Fibroblast of mammary gland (primary cell): Measurements from ENCODE around the gene SPATS2.

ENCODE experiments used
- DNase-seq: peaks from one replicate; pipeline ENCODE4 v3.0.0-alpha.2; 2010; ENCODE audit warnings: low read depth
- H3K4me3 ChIP-seq: 2 replicates; pipeline ENCODE4 v1.5.1; 2011; ENCODE audit warnings: low read depth, mild to moderate bottlenecking, low read length, moderate library complexity; ENCODE audit not compliant: control insufficient read depth
- TF ChIP-seq, protein P1 (sequence below): conservative IDR thresholded peaks from 2 replicates; pipeline ENCODE4 v1.5.1; 2011; ENCODE audit warnings: low read depth, low read length, inconsistent platforms; ENCODE audit not compliant: control insufficient read depth, insufficient read depth

SPATS2 gene

DNA sequence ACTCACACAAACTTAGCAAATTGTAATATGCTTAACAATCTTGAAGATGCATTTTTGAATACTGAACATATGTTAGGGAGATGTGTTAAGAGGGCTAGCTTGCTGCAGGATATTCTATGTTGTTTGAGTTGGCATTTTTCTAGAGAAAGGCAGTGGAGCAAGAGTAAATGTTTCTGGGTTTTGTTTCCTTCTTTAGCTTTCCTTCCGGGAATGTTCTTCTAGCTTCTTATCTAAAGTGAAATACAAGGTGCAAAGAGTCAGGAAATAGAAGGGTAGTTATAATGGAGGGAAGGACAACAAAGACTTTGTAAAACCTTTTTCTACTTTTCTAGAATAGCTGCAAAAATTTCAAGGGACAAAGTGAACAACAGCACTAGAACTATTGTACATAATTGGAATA is 94.0 kb downstream of the SPATS2 start:
- no peak for DNase-seq
- no peak overlapping the region for H3K4me3 ChIP-seq
- TF ChIP-seq, protein P1, sequence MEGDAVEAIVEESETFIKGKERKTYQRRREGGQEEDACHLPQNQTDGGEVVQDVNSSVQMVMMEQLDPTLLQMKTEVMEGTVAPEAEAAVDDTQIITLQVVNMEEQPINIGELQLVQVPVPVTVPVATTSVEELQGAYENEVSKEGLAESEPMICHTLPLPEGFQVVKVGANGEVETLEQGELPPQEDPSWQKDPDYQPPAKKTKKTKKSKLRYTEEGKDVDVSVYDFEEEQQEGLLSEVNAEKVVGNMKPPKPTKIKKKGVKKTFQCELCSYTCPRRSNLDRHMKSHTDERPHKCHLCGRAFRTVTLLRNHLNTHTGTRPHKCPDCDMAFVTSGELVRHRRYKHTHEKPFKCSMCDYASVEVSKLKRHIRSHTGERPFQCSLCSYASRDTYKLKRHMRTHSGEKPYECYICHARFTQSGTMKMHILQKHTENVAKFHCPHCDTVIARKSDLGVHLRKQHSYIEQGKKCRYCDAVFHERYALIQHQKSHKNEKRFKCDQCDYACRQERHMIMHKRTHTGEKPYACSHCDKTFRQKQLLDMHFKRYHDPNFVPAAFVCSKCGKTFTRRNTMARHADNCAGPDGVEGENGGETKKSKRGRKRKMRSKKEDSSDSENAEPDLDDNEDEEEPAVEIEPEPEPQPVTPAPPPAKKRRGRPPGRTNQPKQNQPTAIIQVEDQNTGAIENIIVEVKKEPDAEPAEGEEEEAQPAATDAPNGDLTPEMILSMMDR, result no peak

DNA sequence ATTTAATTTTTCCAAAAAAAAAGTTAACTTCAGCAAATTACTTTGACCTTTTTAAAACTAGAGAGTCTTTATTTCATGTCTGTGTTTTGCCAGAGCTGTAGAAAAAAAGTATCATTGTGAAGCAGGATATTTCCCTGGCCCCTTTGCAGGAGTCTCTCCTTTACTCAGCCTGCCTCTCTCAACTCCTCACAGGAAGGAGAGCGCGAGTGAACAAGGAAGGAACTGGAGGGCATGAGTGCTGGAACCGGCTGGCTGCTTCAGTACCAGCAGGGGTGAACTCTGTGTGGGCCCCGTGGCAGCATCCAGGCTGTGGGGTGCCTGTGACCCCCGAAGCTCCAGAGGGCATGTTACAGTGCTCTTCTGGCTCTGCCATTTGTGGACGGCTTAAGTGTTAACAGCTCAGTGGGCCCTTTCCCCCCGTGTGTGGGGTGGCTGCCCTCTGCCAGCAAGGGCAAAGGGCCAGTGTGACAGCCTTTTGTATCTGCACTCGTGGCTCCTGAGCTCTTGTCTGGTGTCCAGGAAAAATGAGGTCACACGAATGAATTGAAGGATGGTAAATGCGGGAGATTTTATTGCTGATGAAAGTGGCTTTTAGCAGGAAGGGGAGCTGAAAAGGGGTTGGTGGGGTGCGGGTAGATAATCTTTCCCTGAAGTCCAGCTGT is 95.0 kb downstream of the SPATS2 start:
- TF ChIP-seq, protein P1, result no peak
- peak; percentile 23 for DNase-seq

DNA sequence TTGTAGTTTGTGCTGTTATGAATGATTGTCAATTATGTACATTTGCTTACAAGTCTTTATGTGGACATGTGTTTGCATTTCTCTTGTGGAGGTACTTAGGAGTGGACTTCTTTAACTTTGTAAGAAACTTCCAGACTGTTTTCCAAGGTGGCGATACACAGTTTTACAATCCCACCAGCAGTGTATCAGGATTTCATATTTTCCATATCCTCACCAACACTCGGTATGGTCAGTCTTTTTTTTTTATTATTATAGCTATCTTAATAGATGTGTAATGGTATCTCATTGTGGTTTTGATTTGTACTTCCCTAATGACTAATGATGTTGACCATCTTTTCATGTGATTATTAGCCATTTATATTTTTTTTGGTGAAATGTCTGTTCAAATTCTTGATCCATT is 97.9 kb downstream of the SPATS2 start:
- DNase-seq, result no peak
- no peak overlapping the region for H3K4me3 ChIP-seq
- TF ChIP-seq, protein P1, result no peak

More for the DNA sequence above, 95.0 kb downstream of the SPATS2 start:
- no peak overlapping the region for H3K4me3 ChIP-seq

DNA sequence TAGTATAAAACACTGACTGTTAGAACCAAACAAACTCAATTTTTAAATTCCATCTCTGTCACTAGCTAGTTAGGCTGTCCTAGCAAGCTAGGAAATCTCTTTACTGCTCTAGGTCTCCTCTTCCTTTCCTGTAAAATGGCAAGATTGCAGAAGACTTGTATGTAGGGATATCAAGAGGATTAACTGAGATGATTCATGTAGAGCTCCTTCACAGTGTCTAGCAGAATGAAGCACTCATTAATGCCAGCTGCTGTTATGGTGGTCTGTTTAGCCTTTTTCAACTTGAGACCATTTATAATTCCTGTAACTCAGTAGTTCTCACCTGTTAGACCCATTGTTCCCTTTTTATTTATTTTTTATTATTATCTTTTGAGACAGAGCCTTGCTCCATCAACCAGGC is 103.7 kb downstream of the SPATS2 start:
- no peak for DNase-seq
- TF ChIP-seq, protein P1, result no peak
- H3K4me3 ChIP-seq, result no peak overlapping the region

DNA sequence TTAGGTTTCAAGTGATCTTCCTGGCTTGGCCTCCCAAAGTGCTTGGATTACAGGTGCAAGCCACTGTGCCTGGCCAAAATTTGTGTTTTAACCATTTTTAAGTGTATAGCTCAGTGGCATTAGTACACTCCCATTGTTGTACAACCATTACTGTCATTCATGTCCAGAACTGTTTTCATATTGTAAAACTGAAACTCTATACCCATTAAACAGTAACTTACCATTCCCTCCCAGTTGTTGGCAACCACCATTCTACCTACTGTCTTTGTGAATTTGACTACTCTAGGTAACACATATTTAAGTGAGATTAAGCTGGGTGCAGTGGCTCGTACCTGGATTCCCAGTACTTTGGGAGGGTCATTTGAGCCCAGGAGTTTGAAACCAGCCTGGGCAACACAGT is 104.3 kb downstream of the SPATS2 start:
- TF ChIP-seq, protein P1, result no peak
- DNase-seq, result no peak
- H3K4me3 ChIP-seq, result no peak overlapping the region

DNA sequence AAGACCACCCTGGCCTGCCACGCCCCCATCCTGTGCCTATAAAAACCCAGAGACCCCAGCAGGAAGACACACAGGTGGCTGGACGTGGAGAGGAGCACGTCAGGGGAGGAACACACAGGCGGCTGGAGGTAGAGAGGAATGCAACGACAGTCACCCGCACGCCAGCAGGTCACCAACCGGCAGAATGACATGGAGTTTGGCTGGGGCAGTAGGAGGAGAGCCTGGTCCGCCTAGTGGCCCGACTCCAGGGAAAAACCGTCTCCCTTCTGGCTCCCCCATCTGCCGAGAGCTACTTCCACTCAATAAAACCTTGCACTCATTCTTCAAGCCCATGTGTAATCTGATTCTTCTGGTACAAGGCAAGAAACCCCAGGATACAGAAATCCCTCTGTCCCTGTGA is 108.8 kb downstream of the SPATS2 start:
- TF ChIP-seq, protein P1, result no peak
- no peak overlapping the region for H3K4me3 ChIP-seq
- DNase-seq, result no peak
